Measurements from ENCODE around the gene PCBP1. TPM values are rescaled to one million over a fixed set of nuclear protein-coding genes. Genes with fewer than 3 reads are reported as not detected.

The PCBP1 gene
- total RNA-seq, 1 experiment from 2014 or later = 276 TPM

- intact Hi-C loops (cut with micrococcal nuclease; ENCODE audit: unreplicated experiment) = no loop called here
- POLR2A ChIA-PET = no interaction called here
Observed at GRCh38 chr2:70098032-70098431, 10.8 kb downstream of the PCBP1 start.

GRCh38 chr2:70099270-70099669, 12.0 kb downstream of the PCBP1 start:
- ChIA-PET CTCF (no interaction called here), POLR2A (no interaction called here)
- H3K9me3 ChIP-seq (ENCODE audit: control insufficient read depth, insufficient read depth, low read depth, low read length) = no peaks in the 10 kb centered on the region
- no peak overlapping the region for H3K4me3 ChIP-seq (ENCODE audit: low read depth in 2 of 2, low read length in 2 of 2)
- BruUV-seq (replicated peaks) = no TSS peak
- TF ChIP-seq SIN3A (IDR thresholded peaks at IDR 0.05; ENCODE audit: borderline replicate concordance, insufficient read depth, low read depth, low read length) (no peak), REST (IDR thresholded peaks at IDR 0.05; ENCODE audit: insufficient read depth in 1 of 2, low read depth in 2 of 2, low read length in 1 of 2) (no peak), POLR2AphosphoS5 (IDR thresholded peaks at IDR 0.05; ENCODE audit: low read depth, low read length) (no peak), TCF7L2 (IDR thresholded peaks at IDR 0.05; ENCODE audit: low read depth, low read length) (no peak), CTCF (IDR thresholded peaks at IDR 0.05) (no peak)
- DNase-seq (ENCODE audit: low read depth, low spot score) (no peak), ATAC-seq (no peak)
- no peaks in the 10 kb centered on the region for H3K27me3 ChIP-seq (ENCODE audit: control insufficient read depth, insufficient read depth, low read length)
- no peak overlapping the region for H3K27ac ChIP-seq (ENCODE audit: low read length)
- H3K4me1 ChIP-seq (ENCODE audit: control insufficient read depth, insufficient read depth, low read length) = peaks cover 5% of the 10 kb centered on the region; the same call in 1 of the 2 replicates
- no peaks in the 10 kb centered on the region for H3K36me3 ChIP-seq (ENCODE audit: control insufficient read depth, insufficient read depth, low read length)
- intact Hi-C loops (cut with micrococcal nuclease; ENCODE audit: unreplicated experiment) = no loop called here
- in situ Hi-C loops (cut with HindIII; ENCODE audit: low pct_unique_long_range_greater_than_20kb, low sequenced_read_pairs) = no loop called here

More at GRCh38 chr2:70098032-70098431, 10.8 kb downstream of the PCBP1 start:
- no TSS peak for BruUV-seq (replicated peaks)
- CTCF ChIA-PET = no interaction called here
- Histone ChIP-seq H3K27ac (ENCODE audit: low read length) (no peak overlapping the region), H3K9me3 (ENCODE audit: control insufficient read depth, insufficient read depth, low read depth, low read length) (no peaks in the 10 kb centered on the region), H3K36me3 (ENCODE audit: control insufficient read depth, insufficient read depth, low read length) (no peaks in the 10 kb centered on the region), H3K4me1 (ENCODE audit: control insufficient read depth, insufficient read depth, low read length) (no peaks in the 10 kb centered on the region), H3K27me3 (ENCODE audit: control insufficient read depth, insufficient read depth, low read length) (no peaks in the 10 kb centered on the region), H3K4me3 (ENCODE audit: low read depth in 2 of 2, low read length in 2 of 2) (no peak overlapping the region)
- TF ChIP-seq POLR2AphosphoS5 (IDR thresholded peaks at IDR 0.05; ENCODE audit: low read depth, low read length) (no peak), CTCF (IDR thresholded peaks at IDR 0.05) (no peak), REST (IDR thresholded peaks at IDR 0.05; ENCODE audit: insufficient read depth in 1 of 2, low read depth in 2 of 2, low read length in 1 of 2) (no peak), SIN3A (IDR thresholded peaks at IDR 0.05; ENCODE audit: borderline replicate concordance, insufficient read depth, low read depth, low read length) (no peak), TCF7L2 (IDR thresholded peaks at IDR 0.05; ENCODE audit: low read depth, low read length) (no peak)
- in situ Hi-C loops (cut with HindIII; ENCODE audit: low pct_unique_long_range_greater_than_20kb, low sequenced_read_pairs) = no loop called here
- ATAC-seq (no peak), DNase-seq (ENCODE audit: low read depth, low spot score) (no peak)
